ENCODE measurements around the gene TCF23.

GRCh38 chr2:27171351-27171848, 22.6 kb downstream of the TCF23 start:
- TF ChIP-seq CTCF (conservative IDR thresholded peaks at IDR 0.05), result no peak
- no peak for TF ChIP-seq EZH2 (IDR thresholded peaks at IDR 0.05; ENCODE audit: low read depth)

All from PC-9 (cell line).